ENCODE measurements around the gene MAST3.
A peak's percentile ranks its signal among the peaks of the same experiment; 100 is the strongest.

The MAST3 gene

GRCh38 chr19:18159810-18160209 lies 62.2 kb downstream of the MAST3 start:
- Histone ChIP-seq H3K4me3 (no peak overlapping the region), H3K9me3 (replicated peaks in 1 of 11) (no peaks in the 10 kb centered on the region), H3K36me3 (peaks cover 25 to 79% (median 45%) of the 10 kb centered on the region in 11 experiments), H3K9ac (peak overlapping the region in 3 of 11 experiments; percentile 82 to 85 (median 84); a peak in 4 of 22 replicates), H3K4me1 (peaks cover 36 to 55% (median 44%) of the 10 kb centered on the region in 10 experiments), H4K20me1 (peaks cover 0 to 41% (median 8%) of the 10 kb centered on the region in 11 experiments; a peak in 11 of 22 replicates), H3K27ac (no peak overlapping the region), H3K27me3 (no peaks in the 10 kb centered on the region), H3K4me2 (peak overlapping the region in 7 of 11 experiments; percentile 90 to 99 (median 93); a peak in 12 of 22 replicates)
- TF ChIP-seq Cebpa-rat (IDR thresholded peaks at IDR 0.05): no peak

- peak overlapping the region; percentile 48 to 66 (median 56) for H3K4me3 ChIP-seq
These were observed 63.0 kb downstream of the MAST3 start for GRCh38 chr19:18160493-18160970.

DNA sequence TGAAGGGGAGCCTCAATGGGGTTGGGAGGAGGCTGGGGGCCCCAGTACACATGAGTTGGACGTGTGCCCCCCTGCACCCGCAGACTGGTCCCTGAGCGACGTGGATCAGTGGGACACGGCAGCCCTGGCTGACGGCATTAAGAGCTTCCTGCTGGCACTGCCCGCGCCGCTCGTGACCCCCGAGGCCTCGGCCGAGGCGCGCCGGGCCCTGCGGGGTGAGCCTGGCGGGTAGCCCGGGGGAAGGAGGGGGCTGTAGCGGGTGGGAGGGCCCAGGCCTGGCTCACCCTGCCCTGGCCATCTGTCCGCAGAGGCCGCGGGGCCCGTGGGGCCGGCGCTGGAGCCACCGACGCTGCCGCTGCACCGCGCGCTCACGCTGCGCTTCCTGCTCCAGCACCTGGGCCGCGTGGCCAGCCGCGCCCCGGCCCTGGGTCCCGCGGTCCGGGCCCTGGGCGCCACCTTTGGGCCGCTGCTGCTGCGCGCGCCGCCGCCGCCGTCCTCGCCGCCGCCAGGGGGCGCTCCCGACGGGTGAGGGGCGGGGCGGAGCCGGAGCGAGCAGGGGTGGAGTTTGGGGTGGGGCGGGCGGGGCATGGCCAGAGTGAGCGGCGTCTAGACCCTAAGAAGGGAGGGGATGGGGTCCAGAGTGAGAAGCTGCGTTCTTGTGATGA lies 63.5 kb downstream of the MAST3 start:
- H3K27ac ChIP-seq: peak overlapping the region; percentile 60 to 83 (median 79)
- H4K20me1 ChIP-seq: peaks cover 0 to 29% (median 7%) of the 10 kb centered on the region in 11 experiments; a peak in 11 of 22 replicates
- H3K9ac ChIP-seq: peak overlapping the region; percentile 74 to 87 (median 83)
- peaks cover 31 to 46% (median 36%) of the 10 kb centered on the region in 10 experiments for H3K4me1 ChIP-seq
- peaks cover 33 to 81% (median 46%) of the 10 kb centered on the region in 11 experiments for H3K36me3 ChIP-seq
- no peaks in the 10 kb centered on the region for H3K27me3 ChIP-seq
- H3K4me3 ChIP-seq: peak overlapping the region; percentile 48 to 66 (median 56)
- peak overlapping the region; percentile 87 to 99 (median 93) for H3K4me2 ChIP-seq
- no peaks in the 10 kb centered on the region for H3K9me3 ChIP-seq (replicated peaks in 1 of 11)
- no peak for TF ChIP-seq Cebpa-rat (IDR thresholded peaks at IDR 0.05)

More at GRCh38 chr19:18160493-18160970, 63.0 kb downstream of the MAST3 start:
- peaks cover 0 to 34% (median 7%) of the 10 kb centered on the region in 11 experiments; a peak in 11 of 22 replicates for H4K20me1 ChIP-seq
- H3K4me1 ChIP-seq: peaks cover 36 to 51% (median 41%) of the 10 kb centered on the region in 10 experiments
- peak overlapping the region; percentile 87 to 99 (median 93) for H3K4me2 ChIP-seq
- no peaks in the 10 kb centered on the region for H3K27me3 ChIP-seq
- no peak for TF ChIP-seq Cebpa-rat (IDR thresholded peaks at IDR 0.05)
- H3K9me3 ChIP-seq (replicated peaks in 1 of 11): no peaks in the 10 kb centered on the region
- H3K9ac ChIP-seq: peak overlapping the region; percentile 74 to 87 (median 83)
- peak overlapping the region; percentile 60 to 83 (median 79) for H3K27ac ChIP-seq
- H3K36me3 ChIP-seq: peaks cover 31 to 81% (median 46%) of the 10 kb centered on the region in 11 experiments

- H3K9ac ChIP-seq: peak overlapping the region in 7 of 11 experiments; percentile 18 to 54 (median 34); a peak in 10 of 22 replicates
- peak overlapping the region in 10 of 11 experiments; percentile 10 to 92 (median 60); a peak in 17 of 22 replicates for H3K4me2 ChIP-seq
- TF ChIP-seq Cebpa-rat (IDR thresholded peaks at IDR 0.05): no peak
- H3K27me3 ChIP-seq: no peaks in the 10 kb centered on the region
- no peak overlapping the region for H3K27ac ChIP-seq
- no peaks in the 10 kb centered on the region for H3K9me3 ChIP-seq (replicated peaks in 1 of 11)
- H3K4me1 ChIP-seq: peaks cover 26 to 40% (median 31%) of the 10 kb centered on the region in 10 experiments
- no peak overlapping the region for H3K4me3 ChIP-seq
- H3K36me3 ChIP-seq: peaks cover 39 to 81% (median 46%) of the 10 kb centered on the region in 11 experiments
- peaks cover 0 to 23% (median 6%) of the 10 kb centered on the region in 11 experiments; a peak in 10 of 22 replicates for H4K20me1 ChIP-seq
These were observed 64.0 kb downstream of the MAST3 start for GRCh38 chr19:18161636-18162002.

DNA sequence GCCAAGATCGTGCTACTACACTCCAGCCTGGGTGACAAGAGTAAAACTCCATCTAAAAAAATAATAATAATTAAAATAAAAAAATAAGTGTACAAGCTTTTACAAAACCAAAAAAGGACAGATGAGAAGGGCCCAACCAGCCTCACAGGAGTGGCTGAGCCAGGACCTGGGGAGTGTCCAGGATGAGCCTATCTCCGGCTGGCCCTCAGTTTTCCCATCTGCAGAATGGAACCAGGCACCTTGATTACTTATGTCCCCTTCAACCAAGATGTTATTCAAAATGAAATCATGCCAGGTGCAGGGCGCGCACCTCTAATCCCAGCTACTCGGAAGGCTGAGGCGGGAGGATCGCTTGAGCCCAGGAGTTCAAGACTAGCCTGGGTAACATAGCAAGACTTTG lies 66.5 kb downstream of the MAST3 start:
- H3K9me3 ChIP-seq (replicated peaks in 1 of 11): no peaks in the 10 kb centered on the region
- H3K27ac ChIP-seq: no peak overlapping the region
- H3K9ac ChIP-seq: no peak overlapping the region
- no peaks in the 10 kb centered on the region for H3K27me3 ChIP-seq
- no peak overlapping the region for H3K4me3 ChIP-seq
- no peak for TF ChIP-seq Cebpa-rat (IDR thresholded peaks at IDR 0.05)
- no peak overlapping the region for H3K4me2 ChIP-seq
- H4K20me1 ChIP-seq: peaks cover 0 to 11% (median 0%) of the 10 kb centered on the region in 11 experiments; a peak in 1 of 22 replicates
- peaks cover 49 to 85% (median 62%) of the 10 kb centered on the region in 11 experiments for H3K36me3 ChIP-seq
- peaks cover 22 to 36% (median 30%) of the 10 kb centered on the region in 10 experiments for H3K4me1 ChIP-seq

DNA sequence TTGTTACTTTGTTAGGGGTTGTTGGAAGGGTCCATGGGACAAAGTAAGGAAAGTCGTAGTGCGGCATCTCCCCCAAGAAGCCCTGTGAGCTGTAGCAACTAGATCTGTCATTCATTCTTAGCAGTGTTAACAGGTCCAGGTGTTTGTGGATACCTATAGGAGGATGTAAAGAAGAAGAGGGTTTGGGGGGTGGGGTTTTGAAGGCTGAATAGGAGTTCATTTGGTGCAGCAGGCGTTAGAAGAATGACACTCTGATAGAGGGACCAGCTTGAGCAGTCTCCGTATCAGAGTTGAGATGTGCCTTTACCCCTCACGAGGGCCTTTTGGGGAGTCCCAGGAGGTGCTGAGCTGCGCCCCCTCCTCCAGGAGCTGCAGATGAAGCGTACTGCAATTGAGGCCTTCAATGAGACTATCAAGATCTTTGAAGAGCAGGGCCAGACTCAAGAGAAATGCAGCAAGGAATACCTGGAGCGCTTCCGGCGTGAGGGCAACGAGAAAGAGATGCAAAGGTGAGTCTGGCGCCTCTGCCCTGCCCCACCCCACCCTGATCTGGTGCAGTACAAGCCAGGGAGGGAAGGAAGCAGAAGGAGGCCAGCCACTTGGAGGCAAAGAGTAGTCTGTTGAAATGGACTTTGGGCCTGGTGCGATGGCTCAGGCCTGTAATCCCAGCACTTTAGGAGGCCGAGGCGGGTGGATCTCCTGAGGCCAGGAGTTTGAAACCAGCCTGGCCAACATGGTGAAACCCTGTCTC lies 68.4 kb downstream of the MAST3 start:
- Histone ChIP-seq H3K9ac (no peak overlapping the region), H3K27ac (no peak overlapping the region), H3K9me3 (replicated peaks in 1 of 11) (no peaks in the 10 kb centered on the region), H4K20me1 (peaks cover 0 to 11% (median 0%) of the 10 kb centered on the region in 11 experiments; a peak in 1 of 22 replicates), H3K4me2 (no peak overlapping the region), H3K36me3 (peaks cover 51 to 74% (median 66%) of the 10 kb centered on the region in 11 experiments), H3K27me3 (no peaks in the 10 kb centered on the region), H3K4me3 (no peak overlapping the region), H3K4me1 (peaks cover 29 to 42% (median 39%) of the 10 kb centered on the region in 10 experiments)
- no peak for TF ChIP-seq Cebpa-rat (IDR thresholded peaks at IDR 0.05)

DNA sequence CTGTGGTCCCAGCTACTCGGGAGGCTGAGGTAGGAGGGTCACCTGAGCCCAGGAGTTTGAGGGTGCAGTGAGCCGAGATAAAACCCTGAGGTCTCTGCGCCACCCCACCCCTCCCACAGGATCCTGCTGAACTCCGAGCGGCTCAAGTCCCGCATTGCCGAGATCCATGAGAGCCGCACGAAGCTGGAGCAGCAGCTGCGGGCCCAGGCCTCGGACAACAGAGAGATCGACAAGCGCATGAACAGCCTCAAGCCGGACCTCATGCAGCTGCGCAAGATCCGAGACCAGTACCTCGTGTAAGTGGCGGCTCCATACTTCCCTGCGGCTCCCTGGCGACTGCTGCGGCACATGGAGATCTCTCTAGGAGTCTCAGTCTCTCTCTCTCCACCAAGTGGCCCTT lies 69.4 kb downstream of the MAST3 start:
- no peak overlapping the region for H3K4me2 ChIP-seq
- H3K27ac ChIP-seq: no peak overlapping the region
- H3K9ac ChIP-seq: no peak overlapping the region
- H4K20me1 ChIP-seq: peaks cover 0 to 6% (median 0%) of the 10 kb centered on the region in 11 experiments; a peak in 1 of 22 replicates
- no peaks in the 10 kb centered on the region for H3K27me3 ChIP-seq
- H3K36me3 ChIP-seq: peaks cover 47 to 70% (median 62%) of the 10 kb centered on the region in 11 experiments
- no peak for TF ChIP-seq Cebpa-rat (IDR thresholded peaks at IDR 0.05)
- H3K9me3 ChIP-seq (replicated peaks in 1 of 11): no peaks in the 10 kb centered on the region
- H3K4me3 ChIP-seq: no peak overlapping the region
- peaks cover 34 to 45% (median 43%) of the 10 kb centered on the region in 10 experiments for H3K4me1 ChIP-seq

DNA sequence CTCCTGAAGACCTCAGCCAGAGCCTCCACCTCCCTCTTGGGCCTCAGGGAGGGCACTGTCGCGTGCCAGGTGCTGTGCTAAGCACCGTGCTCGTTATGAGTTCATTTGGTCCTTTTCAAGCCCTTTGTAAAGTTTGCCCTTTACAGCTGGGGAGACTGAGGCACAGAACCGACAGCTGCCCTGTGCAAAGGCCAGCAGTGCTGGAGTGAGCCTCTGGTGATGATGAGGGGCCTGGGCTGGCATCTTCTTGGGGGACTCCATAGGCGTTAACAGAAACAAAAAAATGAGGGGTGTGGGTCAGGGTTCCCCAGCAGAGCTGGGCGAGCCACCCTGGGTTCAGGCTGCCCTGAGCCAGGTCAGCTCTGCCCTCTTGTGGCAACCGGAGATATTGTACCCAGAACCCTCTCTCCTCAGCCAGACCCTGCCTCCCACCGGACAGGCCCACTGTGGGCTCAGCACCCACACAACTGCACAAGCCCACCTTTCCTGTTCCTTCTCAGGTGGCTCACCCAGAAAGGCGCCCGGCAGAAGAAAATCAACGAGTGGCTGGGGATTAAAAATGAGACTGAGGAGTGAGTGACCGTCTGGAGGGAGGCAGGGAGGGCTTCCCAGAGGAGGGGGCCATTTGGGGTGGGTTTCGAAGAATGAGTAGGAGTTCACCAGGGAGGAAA lies 70.5 kb downstream of the MAST3 start:
- Histone ChIP-seq H3K4me2 (peak overlapping the region in 8 of 11 experiments; percentile 89 to 100 (median 98); a peak in 15 of 22 replicates), H4K20me1 (no peaks in the 10 kb centered on the region), H3K27me3 (no peaks in the 10 kb centered on the region), H3K27ac (peak overlapping the region; percentile 28 to 98 (median 89); a peak in 16 of 22 replicates), H3K9me3 (replicated peaks in 1 of 11) (no peaks in the 10 kb centered on the region), H3K4me3 (peak overlapping the region in 1 of 10 experiments; percentile 35; a peak in 1 of 20 replicates), H3K9ac (peak overlapping the region in 5 of 11 experiments; percentile 19 to 91 (median 87); a peak in 9 of 22 replicates), H3K4me1 (peaks cover 45 to 55% (median 53%) of the 10 kb centered on the region in 10 experiments), H3K36me3 (peaks cover 36 to 59% (median 51%) of the 10 kb centered on the region in 11 experiments)
- no peak for TF ChIP-seq Cebpa-rat (IDR thresholded peaks at IDR 0.05)
